Naive thymus-derived CD8-positive, alpha-beta T cell (primary cell): ENCODE measurements around the gene ACTRT2. TPM values are rescaled to one million over a fixed set of nuclear protein-coding genes. Genes with fewer than 3 reads are reported as not detected.

Source experiments
- ATAC-seq, 2 donors: fragments of 150-1000 bp; cut with Tn5 transposase in 1 of 2; sonication (Bioruptor Pico), chemical (Tn5 transposase) in 1 of 2; 1 replicate in 1 of 2; 2 replicates in 1 of 2; pipeline ENCODE4 v1.10.0; 2021; ENCODE audit warnings: mild to moderate bottlenecking in 2 of 2, moderate library complexity in 2 of 2
- POLR2A ChIA-PET: fragments of 350-600 bp; sonication (Branson Sonifier 250); formaldehyde crosslinking; loops from one replicate; lab custom pipeline; 2021; ENCODE audit warnings: antibody characterized with exemption; lab: Charles Lee
- DNase-seq, 10 donors: peaks; one replicate each; pipeline versions ENCODE4 v3.0.0 to v3.0.0-alpha.2; 2020 to 2022
- H3K27ac Mint-ChIP-seq, 10 donors: one replicate each; pipeline ENCODE4 v1.8.0; 2020 to 2022; ENCODE audit warnings: mild to moderate bottlenecking in 10 of 10, mixed read lengths in 10 of 10, moderate library complexity in 4 of 10, inconsistent platforms in 1 of 10
- H3K27me3 Mint-ChIP-seq, 5 donors: one replicate each; pipeline ENCODE4 v1.8.0; 2021 to 2022; ENCODE audit warnings: mixed read lengths in 5 of 5
- H3K36me3 Mint-ChIP-seq, 3 donors: one replicate each; pipeline ENCODE4 v1.8.0; 2020 to 2022; ENCODE audit warnings: mixed read lengths in 3 of 3, mild to moderate bottlenecking in 2 of 3, inconsistent platforms in 1 of 3
- H3K4me1 Mint-ChIP-seq, 4 donors: one replicate each; pipeline ENCODE4 v1.8.0; 2021 to 2022; ENCODE audit warnings: mixed read lengths in 4 of 4
- H3K4me3 Mint-ChIP-seq, 10 donors: one replicate each; pipeline ENCODE4 v1.8.0; 2020 to 2022; ENCODE audit warnings: mild to moderate bottlenecking in 10 of 10, mixed read lengths in 10 of 10, moderate library complexity in 6 of 10, inconsistent platforms in 1 of 10
- H3K9me3 Mint-ChIP-seq, 9 donors: one replicate each; pipeline ENCODE4 v1.8.0; 2020 to 2022; ENCODE audit warnings: mixed read lengths in 9 of 9, mild to moderate bottlenecking in 3 of 9, inconsistent platforms in 1 of 9, moderate library complexity in 1 of 9
- polyA plus RNA-seq, 3 donors: library from polyadenylated mRNA; unstranded; fragments of 300-500 nt; fragmentation: Illumina TruSeq; gene quantifications; one replicate each; pipeline ENCODE4 v1.2.3, GENCODE V29; 2021
- total RNA-seq, 8 experiments: library from RNA in 2 of 8; stranded (reverse) in 2 of 8; gene quantifications; one replicate each; pipeline ENCODE4 v1.2.3 and lab custom pipeline; 2021 to 2026

Gene ACTRT2
- total and polyA plus RNA-seq, 5 experiments from 2014 or later = not detected

- ATAC-seq (no peak), DNase-seq (no peak)
- H3K9me3 Mint-ChIP-seq = no peaks in the 10 kb centered on the region
- peak overlapping the region in 8 of 10 donors; percentile 71 to 94 (median 84) for H3K27ac Mint-ChIP-seq
- H3K4me1 Mint-ChIP-seq = peaks cover 10 to 31% (median 24%) of the 10 kb centered on the region in 4 donors
- H3K4me3 Mint-ChIP-seq = peak overlapping the region in 4 of 10 donors; percentile 60 to 72 (median 63)
- POLR2A ChIA-PET = interaction anchor here (0.5 to 0.8 kb wide), 2 partner anchors 55 to 1952 kb away, joined by 3 to 4 read pairs; no protein-coding TSS in a partner anchor
- no peaks in the 10 kb centered on the region for H3K36me3 Mint-ChIP-seq
- H3K27me3 Mint-ChIP-seq = peaks cover 0 to 6% (median 0%) of the 10 kb centered on the region in 5 donors
Observed at GRCh38 chr1:3033790-3034090, 12.5 kb downstream of the ACTRT2 start.

GRCh38 chr1:3034162-3034561 lies 12.9 kb downstream of the ACTRT2 start:
- Mint-ChIP-seq H3K9me3 (no peaks in the 10 kb centered on the region), H3K36me3 (no peaks in the 10 kb centered on the region), H3K4me3 (peak overlapping the region in 1 of 10 donors; percentile 60), H3K27me3 (peaks cover 0 to 6% (median 0%) of the 10 kb centered on the region in 5 donors), H3K4me1 (peaks cover 10 to 31% (median 24%) of the 10 kb centered on the region in 4 donors), H3K27ac (peak overlapping the region in 5 of 10 donors; percentile 46 to 92 (median 73))
- no peak for ATAC-seq
- POLR2A ChIA-PET = interaction anchor here (0.5 to 0.8 kb wide), 2 partner anchors 54 to 1952 kb away, joined by 3 to 4 read pairs; no protein-coding TSS in a partner anchor
- DNase-seq = no peak

DNA sequence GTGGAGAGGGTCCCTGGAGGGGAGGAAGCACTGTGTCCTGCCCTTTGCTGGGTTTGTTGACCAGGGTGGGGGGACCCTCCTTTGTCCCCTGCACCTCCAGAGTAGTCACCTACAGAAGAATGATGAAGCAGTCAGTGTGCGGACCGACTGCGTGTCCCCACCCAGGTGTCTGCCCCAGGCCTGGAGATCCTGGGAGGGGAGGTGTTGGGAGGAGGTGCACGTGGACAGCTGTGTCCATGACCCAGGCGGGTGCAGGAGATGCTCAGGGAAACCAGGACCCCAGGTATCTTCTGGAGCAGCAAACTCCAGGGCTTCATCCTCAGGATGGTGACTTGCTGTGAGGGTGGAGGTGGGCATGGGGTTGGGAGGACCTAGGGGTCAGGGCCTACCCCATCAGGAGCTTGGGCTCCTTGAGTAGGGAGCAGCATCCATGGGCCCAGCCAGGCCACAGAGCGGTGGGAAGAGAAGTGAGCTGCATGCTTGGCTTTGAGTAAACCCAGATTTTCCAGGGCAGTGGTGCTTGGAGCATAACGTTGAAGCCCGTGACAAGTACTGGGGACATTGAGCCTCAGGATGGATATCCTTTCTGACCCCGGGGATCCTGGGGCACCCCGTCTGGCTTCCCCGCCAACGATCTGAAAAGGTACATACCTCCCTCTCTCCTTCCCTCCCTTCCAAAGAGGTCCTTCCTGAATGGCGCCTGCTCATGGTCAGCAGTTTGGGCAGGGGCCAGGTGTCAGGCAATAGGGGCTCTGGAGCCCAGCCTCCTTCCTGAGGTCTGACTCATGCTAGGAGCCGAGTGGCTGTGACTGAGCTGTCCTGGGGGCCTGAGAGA lies 13.7 kb downstream of the ACTRT2 start:
- H3K9me3 Mint-ChIP-seq = no peaks in the 10 kb centered on the region
- H3K27ac Mint-ChIP-seq = peak overlapping the region in 4 of 10 donors; percentile 38 to 56 (median 49)
- H3K4me3 Mint-ChIP-seq = no peak overlapping the region
- POLR2A ChIA-PET = no interaction called here
- DNase-seq = peak in 1 of 10 donors; percentile 48
- peaks cover 10 to 31% (median 24%) of the 10 kb centered on the region in 4 donors for H3K4me1 Mint-ChIP-seq
- no peaks in the 10 kb centered on the region for H3K36me3 Mint-ChIP-seq
- no peak for ATAC-seq
- H3K27me3 Mint-ChIP-seq = peaks cover 0 to 6% (median 0%) of the 10 kb centered on the region in 5 donors

GRCh38 chr1:3035563-3036446 lies 14.5 kb downstream of the ACTRT2 start:
- ATAC-seq (no peak), DNase-seq (peak in 1 of 10 donors; percentile 36)
- H3K36me3 Mint-ChIP-seq = no peaks in the 10 kb centered on the region
- peak overlapping the region in 3 of 10 donors; percentile 55 to 68 (median 56) for H3K27ac Mint-ChIP-seq
- H3K4me3 Mint-ChIP-seq = no peak overlapping the region
- no peaks in the 10 kb centered on the region for H3K9me3 Mint-ChIP-seq
- POLR2A ChIA-PET = no interaction called here
- H3K4me1 Mint-ChIP-seq = peaks cover 10 to 31% (median 24%) of the 10 kb centered on the region in 4 donors
- peaks cover 0 to 6% (median 0%) of the 10 kb centered on the region in 5 donors for H3K27me3 Mint-ChIP-seq

GRCh38 chr1:3036447-3037280 lies 15.4 kb downstream of the ACTRT2 start:
- Mint-ChIP-seq H3K4me3 (no peak overlapping the region), H3K27me3 (peaks cover 0 to 4% (median 0%) of the 10 kb centered on the region in 5 donors), H3K27ac (no peak overlapping the region), H3K9me3 (no peaks in the 10 kb centered on the region), H3K4me1 (peaks cover 10 to 31% (median 24%) of the 10 kb centered on the region in 4 donors), H3K36me3 (no peaks in the 10 kb centered on the region)
- DNase-seq = no peak
- POLR2A ChIA-PET = no interaction called here
- ATAC-seq = no peak

DNA sequence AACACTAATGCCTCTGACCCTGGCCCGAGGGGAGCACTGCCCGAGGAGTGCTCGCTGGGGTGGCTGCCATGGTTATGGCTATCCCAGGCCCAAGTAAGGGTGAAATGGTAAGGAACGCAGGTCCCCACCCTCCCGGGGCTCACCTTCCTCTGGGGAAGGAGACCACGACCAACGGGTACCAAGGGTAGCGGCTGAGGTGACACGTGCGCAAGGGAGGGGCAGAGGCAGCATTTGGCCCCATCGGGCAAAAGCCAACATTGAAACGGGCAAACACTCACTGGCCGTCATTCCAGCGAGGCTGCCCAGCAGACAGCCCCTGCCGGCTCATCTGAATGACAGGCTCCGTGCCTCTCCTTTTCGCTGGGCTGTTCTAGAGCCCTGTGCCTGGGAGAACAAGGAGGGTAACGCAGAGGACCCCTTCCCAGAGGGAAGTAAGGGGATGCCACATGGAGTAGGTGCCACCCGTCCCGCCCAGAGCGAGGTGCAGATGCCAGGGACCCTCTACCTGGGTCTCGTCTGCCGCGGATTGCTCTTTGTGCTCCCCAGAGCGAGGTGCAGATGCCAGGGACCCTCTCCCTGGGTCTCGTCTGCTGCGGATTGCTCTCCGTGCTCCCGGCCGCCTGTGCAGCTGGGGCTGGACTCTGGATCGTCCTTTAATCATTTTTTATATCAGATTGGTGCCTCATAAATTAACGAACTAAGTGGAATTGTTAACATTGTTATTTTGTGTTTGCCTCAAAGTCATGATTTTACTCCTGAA lies 16.2 kb downstream of the ACTRT2 start:
- POLR2A ChIA-PET = no interaction called here
- Mint-ChIP-seq H3K27ac (no peak overlapping the region), H3K4me1 (peaks cover 8 to 25% (median 20%) of the 10 kb centered on the region in 4 donors), H3K36me3 (no peaks in the 10 kb centered on the region), H3K4me3 (no peak overlapping the region), H3K9me3 (peaks cover 0 to 1% (median 0%) of the 10 kb centered on the region in 9 donors), H3K27me3 (peaks cover 0 to 5% (median 0%) of the 10 kb centered on the region in 5 donors)
- ATAC-seq (no peak), DNase-seq (peak in 1 of 10 donors; percentile 55)

- Mint-ChIP-seq H3K36me3 (no peaks in the 10 kb centered on the region), H3K4me1 (peaks cover 6 to 19% (median 15%) of the 10 kb centered on the region in 4 donors), H3K27ac (no peak overlapping the region), H3K9me3 (peaks cover 0 to 1% (median 0%) of the 10 kb centered on the region in 9 donors), H3K4me3 (no peak overlapping the region), H3K27me3 (peaks cover 0 to 2% (median 0%) of the 10 kb centered on the region in 5 donors)
- DNase-seq (no peak), ATAC-seq (no peak)
- POLR2A ChIA-PET = no interaction called here
Observed at GRCh38 chr1:3038113-3038551, 16.9 kb downstream of the ACTRT2 start.

GRCh38 chr1:3038571-3039181 lies 17.4 kb downstream of the ACTRT2 start:
- peaks cover 0 to 1% (median 0%) of the 10 kb centered on the region in 9 donors for H3K9me3 Mint-ChIP-seq
- ATAC-seq (no peak), DNase-seq (peak in 1 of 10 donors; percentile 47)
- no peak overlapping the region for H3K4me3 Mint-ChIP-seq
- H3K4me1 Mint-ChIP-seq = peaks cover 3 to 13% (median 9%) of the 10 kb centered on the region in 4 donors
- POLR2A ChIA-PET = no interaction called here
- H3K36me3 Mint-ChIP-seq = no peaks in the 10 kb centered on the region
- H3K27ac Mint-ChIP-seq = no peak overlapping the region
- peaks cover 0 to 2% (median 0%) of the 10 kb centered on the region in 5 donors for H3K27me3 Mint-ChIP-seq

DNA sequence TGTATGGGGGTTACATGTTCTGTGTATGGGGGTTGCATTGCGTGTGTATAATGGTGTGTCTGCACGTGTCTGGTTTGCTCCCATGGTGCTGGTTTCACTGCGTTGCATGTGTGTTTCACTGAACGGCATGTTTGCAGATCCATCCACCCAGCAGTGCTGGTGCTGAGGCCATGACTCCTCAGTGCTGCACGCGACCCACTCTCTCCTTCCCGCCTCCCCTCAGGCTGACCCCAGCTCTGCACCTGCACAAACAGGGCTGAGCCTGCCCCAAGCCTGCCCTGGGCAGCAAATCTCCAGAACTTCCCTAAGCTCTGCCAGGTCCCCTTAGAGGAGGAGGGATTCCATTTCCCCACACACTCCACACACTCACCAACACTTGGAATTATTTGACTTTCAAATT lies 18.7 kb downstream of the ACTRT2 start:
- Mint-ChIP-seq H3K36me3 (no peaks in the 10 kb centered on the region), H3K27ac (no peak overlapping the region), H3K4me1 (peaks cover 0 to 3% (median 0%) of the 10 kb centered on the region in 4 donors), H3K9me3 (peaks cover 0 to 1% (median 0%) of the 10 kb centered on the region in 9 donors), H3K27me3 (peaks cover 3 to 12% (median 4%) of the 10 kb centered on the region in 5 donors), H3K4me3 (no peak overlapping the region)
- peak in 1 of 10 donors; percentile 40 for DNase-seq
- POLR2A ChIA-PET = no interaction called here
- no peak for ATAC-seq

DNA sequence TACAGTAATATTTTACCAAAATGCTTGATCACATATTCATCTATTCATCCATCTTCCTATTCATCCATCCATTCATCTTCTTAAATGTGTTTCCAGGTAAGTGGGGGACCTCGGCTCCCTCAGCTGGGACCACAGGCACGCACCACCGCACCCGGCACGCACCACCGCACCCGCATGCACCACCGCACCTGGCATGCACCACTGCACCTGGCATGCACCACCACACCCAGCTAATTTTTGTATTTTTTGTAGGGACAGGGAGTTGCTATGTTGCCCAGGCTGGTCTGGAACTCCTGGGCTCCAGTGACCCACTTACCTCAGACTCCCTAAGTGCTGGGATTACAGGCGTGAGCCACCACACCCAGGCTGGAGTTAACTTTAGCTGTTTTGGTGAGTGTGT lies 21.2 kb downstream of the ACTRT2 start:
- peaks cover 0 to 1% (median 0%) of the 10 kb centered on the region in 9 donors for H3K9me3 Mint-ChIP-seq
- H3K4me1 Mint-ChIP-seq = no peaks in the 10 kb centered on the region
- no peak overlapping the region for H3K4me3 Mint-ChIP-seq
- no peaks in the 10 kb centered on the region for H3K36me3 Mint-ChIP-seq
- POLR2A ChIA-PET = no interaction called here
- H3K27me3 Mint-ChIP-seq = peaks cover 6 to 20% (median 9%) of the 10 kb centered on the region in 5 donors
- peak overlapping the region in 1 of 10 donors; percentile 31 for H3K27ac Mint-ChIP-seq
- DNase-seq = no peak
- ATAC-seq = no peak

DNA sequence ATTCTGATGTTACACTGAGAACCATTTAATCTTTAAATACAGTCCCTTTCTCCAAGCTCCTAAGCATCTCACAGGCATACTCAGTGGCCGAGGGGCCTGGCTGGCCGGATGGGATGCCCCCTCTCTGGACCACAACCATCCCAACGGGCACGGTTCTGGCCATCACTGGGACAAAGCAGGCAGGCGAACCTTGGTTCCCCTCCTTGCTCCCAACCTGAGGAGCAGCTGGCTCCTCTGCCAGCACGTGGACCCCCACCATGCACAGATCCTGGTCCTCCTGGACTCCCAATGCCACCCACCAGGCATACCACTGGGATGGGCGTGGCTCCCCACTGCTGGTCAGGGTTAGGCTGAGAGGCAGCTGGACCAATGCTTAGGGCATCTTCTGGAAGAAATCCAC lies 27.9 kb downstream of the ACTRT2 start:
- ATAC-seq = no peak
- Mint-ChIP-seq H3K4me3 (peak overlapping the region in 1 of 10 donors; percentile 33), H3K9me3 (peaks cover 0 to 11% (median 0%) of the 10 kb centered on the region in 9 donors), H3K27ac (no peak overlapping the region), H3K27me3 (peaks cover 10 to 38% (median 25%) of the 10 kb centered on the region in 5 donors), H3K4me1 (peaks cover 0 to 2% (median 0%) of the 10 kb centered on the region in 4 donors), H3K36me3 (peaks cover 0 to 5% (median 0%) of the 10 kb centered on the region in 3 donors)
- POLR2A ChIA-PET = no interaction called here
- DNase-seq = peak in 1 of 10 donors; percentile 34
